SK-N-SH (cell line): ENCODE measurements around the gene HS3ST5. TPM values are rescaled to one million over a fixed set of nuclear protein-coding genes. Genes with fewer than 3 reads are reported as not detected.

ENCODE experiments used
- CTCF ChIA-PET: fragments of 300-600, 350-600 bp; formaldehyde crosslinking; extraction: SDS; loops from one replicate; lab custom pipeline; 2021; lab: Yijun Ruan, JAX
- POLR2A ChIA-PET: fragments of 350-600 bp; sonication (Branson Sonifier 250); formaldehyde crosslinking; extraction: SDS; loops from one replicate; lab custom pipeline; 2020; ENCODE audit warnings: antibody characterized with exemption, inconsistent platforms; lab: Yijun Ruan, JAX
- DNase-seq: peaks from one replicate; pipeline ENCODE4 v3.0.0; 2012
- H2AFZ ChIP-seq: fragments of 200-600 bp; sonication (generic); 2 replicates; pipeline ENCODE4 v1.8.1; 2016; ENCODE audit warnings: antibody characterized with exemption, mild to moderate bottlenecking, low read depth
- H3F3A ChIP-seq: fragments of 200-600 bp; sonication (generic); replicated peaks from 2 replicates; pipeline ENCODE3; 2016; ENCODE audit warnings: antibody characterized with exemption, mild to moderate bottlenecking; ENCODE audit not compliant: insufficient read depth
- H3K27ac ChIP-seq, 2 experiments: fragments of 200-500 bp in 1 of 2; fragments of 200-600 bp in 1 of 2; sonication (Bioruptor generic) in 1 of 2; sonication (generic), shearing (Covaris generic) in 1 of 2; 2 replicates each; pipeline versions ENCODE4 v1.5.1 to v1.6.1; 2014 to 2016; ENCODE audit warnings: low read depth in 2 of 2, inconsistent platforms in 1 of 2, low read length in 1 of 2, mild to moderate bottlenecking in 1 of 2, mixed read lengths in 1 of 2
- H3K27me3 ChIP-seq: fragments of 200-600 bp; sonication (generic), shearing (Covaris generic); 2 replicates; pipeline ENCODE4 v1.6.1; 2016; ENCODE audit warnings: mixed run types; ENCODE audit not compliant: insufficient read depth
- H3K36me3 ChIP-seq, 2 experiments: fragments of 200-500 bp in 1 of 2; fragments of 200-600 bp in 1 of 2; sonication (Bioruptor generic) in 1 of 2; sonication (generic) in 1 of 2; replicated peaks in 1 of 2; 2 replicates each; pipeline versions ENCODE3 to v1.5.1; 2014 to 2016; ENCODE audit warnings: low read length in 1 of 2, mild to moderate bottlenecking in 1 of 2; ENCODE audit not compliant: insufficient read depth in 2 of 2, control insufficient read depth in 1 of 2
- H3K4me1 ChIP-seq, 2 experiments: fragments of 200-500 bp in 1 of 2; fragments of 200-600 bp in 1 of 2; sonication (Bioruptor generic) in 1 of 2; sonication (generic), shearing (Covaris generic) in 1 of 2; 2 replicates each; pipeline versions ENCODE4 v1.5.1 to v1.6.1; 2014 to 2016; ENCODE audit warnings: low read depth in 1 of 2, low read length in 1 of 2, mixed run types in 1 of 2; ENCODE audit not compliant: insufficient read depth in 2 of 2, control insufficient read depth in 1 of 2
- H3K4me2 ChIP-seq: fragments of 200-600 bp; sonication (generic), shearing (Covaris generic); 2 replicates; pipeline ENCODE4 v1.6.1; 2017; ENCODE audit warnings: mixed run types
- H3K4me3 ChIP-seq, 2 experiments: fragments of 200-500 bp in 1 of 2; fragments of 200-600 bp in 1 of 2; sonication (Bioruptor generic) in 1 of 2; sonication (generic), shearing (Covaris generic) in 1 of 2; 2 replicates each; pipeline versions ENCODE4 v1.5.1 to v1.8.1; 2014 to 2016; ENCODE audit warnings: low read depth in 2 of 2, inconsistent platforms in 1 of 2, low read length in 1 of 2, mild to moderate bottlenecking in 1 of 2, mixed read lengths in 1 of 2, moderate library complexity in 1 of 2
- H3K79me2 ChIP-seq: fragments of 200-600 bp; sonication (generic); 2 replicates; pipeline ENCODE4 v1.8.1; 2017; ENCODE audit warnings: mild to moderate bottlenecking; ENCODE audit not compliant: insufficient read depth
- H3K9ac ChIP-seq: fragments of 200-600 bp; sonication (generic); 2 replicates; pipeline ENCODE4 v1.6.1; 2017; ENCODE audit warnings: mixed run types
- H3K9me2 ChIP-seq: fragments of 200-600 bp; sonication (generic); 2 replicates; pipeline ENCODE4 v1.6.1; 2017; ENCODE audit warnings: mixed run types
- H3K9me3 ChIP-seq: fragments of 200-600 bp; sonication (generic); 2 replicates; pipeline ENCODE4 v1.6.1; 2017; ENCODE audit warnings: mixed run types, mild to moderate bottlenecking, moderate library complexity
- H4K20me1 ChIP-seq: fragments of 200-600 bp; sonication (generic); 2 replicates; pipeline ENCODE4 v1.6.1; 2017; ENCODE audit warnings: mild to moderate bottlenecking, mixed run types; ENCODE audit not compliant: insufficient read depth
- CHD2 ChIP-seq: fragments of 150-350 bp; IDR thresholded peaks from 2 replicates; pipeline ENCODE4 v1.6.1; 2018; ENCODE audit warnings: low read length; ENCODE audit not compliant: partially characterized antibody
- ELF1 ChIP-seq: IDR thresholded peaks from 2 replicates; pipeline ENCODE4 v1.4.0; 2012
- EZH2phosphoT487 ChIP-seq: fragments of 200-600 bp; sonication (generic); IDR thresholded peaks from 2 replicates; pipeline ENCODE4 v1.6.1; 2017; ENCODE audit warnings: low read depth, mixed run types, mild to moderate bottlenecking, antibody characterized with exemption, moderate library complexity, borderline replicate concordance
- FOSL2 ChIP-seq: IDR thresholded peaks from 2 replicates; pipeline ENCODE4 v1.4.0; 2012; ENCODE audit warnings: low read depth, mild to moderate bottlenecking, moderate library complexity, borderline replicate concordance
- GABPA ChIP-seq: IDR thresholded peaks from 2 replicates; pipeline ENCODE4 v1.4.0; 2012; ENCODE audit warnings: low read depth, mild to moderate bottlenecking
- JUND ChIP-seq: IDR thresholded peaks from 2 replicates; pipeline ENCODE4 v1.4.0; 2012
- MEF2A ChIP-seq: IDR thresholded peaks from 2 replicates; pipeline ENCODE4 v1.4.0; 2012; ENCODE audit warnings: low read depth, borderline replicate concordance
- MXI1 ChIP-seq: IDR thresholded peaks from 2 replicates; pipeline ENCODE4 v1.6.1; 2012; ENCODE audit warnings: mild to moderate bottlenecking, low read depth, low read length, improper control_type of control experiment
- NFIC ChIP-seq: IDR thresholded peaks from 2 replicates; pipeline ENCODE4 v1.4.0; 2012; ENCODE audit warnings: borderline replicate concordance
- RAD21 ChIP-seq: IDR thresholded peaks from 2 replicates; pipeline ENCODE4 v1.6.1; 2012; ENCODE audit warnings: mild to moderate bottlenecking, low read length
- RCOR1 ChIP-seq: fragments of 150-350 bp; IDR thresholded peaks from 2 replicates; pipeline ENCODE4 v1.6.1; 2017; ENCODE audit warnings: antibody characterized with exemption, low read length
- SMC3 ChIP-seq: IDR thresholded peaks from 2 replicates; pipeline ENCODE4 v1.6.1; 2012; ENCODE audit warnings: low read depth, low read length, improper control_type of control experiment
- TAF1 ChIP-seq: IDR thresholded peaks from 2 replicates; pipeline ENCODE4 v1.6.1; 2012; ENCODE audit warnings: low read depth, mild to moderate bottlenecking, low read length, moderate library complexity, borderline replicate concordance
- TCF12 ChIP-seq: IDR thresholded peaks from 2 replicates; pipeline ENCODE4 v1.4.0; 2012
- YY1 ChIP-seq: IDR thresholded peaks from 2 replicates; pipeline ENCODE4 v1.4.0; 2012; ENCODE audit warnings: low read depth, mild to moderate bottlenecking
- WGBS: methylation state at CpG from one replicate; pipeline ENCODE4 v1.1.6; 2017; ENCODE audit warnings: low lambda C conversion rate; 5-methylcytosine and 5-hydroxymethylcytosine counted together
- polyA plus RNA-seq, 3 experiments: library from polyadenylated mRNA; depleted of rRNA; stranded (reverse); fragments of >200 nt; gene quantifications; 2 replicates each; pipeline ENCODE4 v1.2.3, GENCODE V29; 2012
- TF ChIP-seq, protein P1 (sequence below): IDR thresholded peaks from 2 replicates; pipeline ENCODE4 v1.6.1; 2012; ENCODE audit warnings: mild to moderate bottlenecking, low read depth, low read length, moderate library complexity
- TF ChIP-seq, protein P2 (sequence below): IDR thresholded peaks from 2 replicates; pipeline ENCODE4; 2012
- TF ChIP-seq, protein P3 (sequence below): IDR thresholded peaks from 2 replicates; pipeline ENCODE4 v1.4.0; 2012; ENCODE audit warnings: low read depth, borderline replicate concordance
- TF ChIP-seq, protein P4 (sequence below): IDR thresholded peaks from 2 replicates; pipeline ENCODE4 v1.4.0; 2012; ENCODE audit warnings: low read depth

The HS3ST5 gene
- polyA plus RNA-seq, 1 of the 3 experiments (the other 2 are of a cell fraction): 0.02 TPM

DNA sequence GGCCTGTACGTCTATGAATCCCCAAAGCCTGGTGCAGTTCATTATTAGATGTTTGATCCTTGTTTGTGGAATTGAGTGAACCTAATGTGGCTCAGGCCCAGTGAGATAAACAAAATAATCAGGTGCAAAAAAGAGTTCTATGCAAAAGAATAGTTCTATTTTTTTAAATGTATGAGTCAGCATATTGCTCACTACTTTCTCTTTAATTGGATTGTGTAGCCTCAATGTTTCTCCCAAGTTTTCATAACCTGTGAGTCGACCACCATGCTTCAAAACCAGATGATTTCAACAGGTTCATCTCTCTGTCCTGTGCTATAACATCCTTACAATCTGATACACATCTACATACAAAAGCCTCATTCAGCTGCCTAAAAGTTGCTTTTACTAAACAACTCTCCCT lies 255.3 kb downstream of the HS3ST5 start:
- Histone ChIP-seq H3K4me2 (no peak overlapping the region), H3K4me1 (no peaks in the 10 kb centered on the region), H2AFZ (no peak overlapping the region), H3K36me3 (no peaks in the 10 kb centered on the region), H3K9me3 (no peaks in the 10 kb centered on the region), H3K79me2 (no peaks in the 10 kb centered on the region), H3K4me3 (no peak overlapping the region), H3K27me3 (no peaks in the 10 kb centered on the region), H3K9ac (no peak overlapping the region), H3F3A (no peaks in the 10 kb centered on the region), H3K27ac (no peak overlapping the region), H4K20me1 (no peaks in the 10 kb centered on the region), H3K9me2 (no peaks in the 10 kb centered on the region)
- WGBS: 47% methylated on average over 2 of the region's 2 CpGs
- ChIA-PET CTCF (interaction anchor here (0.6 to 1.3 kb wide), 2 partner anchors 14 to 1314 kb away, joined by 3 read pairs; no protein-coding TSS in a partner anchor), POLR2A (no interaction called here)
- no peak for DNase-seq
- TF ChIP-seq MEF2A: no peak
- TF ChIP-seq EZH2phosphoT487: no peak
- TF ChIP-seq TAF1: no peak
- no peak for TF ChIP-seq NFIC
- no peak for TF ChIP-seq MXI1
- no peak for TF ChIP-seq CHD2
- TF ChIP-seq GABPA: no peak
- TF ChIP-seq SMC3: no peak
- TF ChIP-seq, protein P1, sequence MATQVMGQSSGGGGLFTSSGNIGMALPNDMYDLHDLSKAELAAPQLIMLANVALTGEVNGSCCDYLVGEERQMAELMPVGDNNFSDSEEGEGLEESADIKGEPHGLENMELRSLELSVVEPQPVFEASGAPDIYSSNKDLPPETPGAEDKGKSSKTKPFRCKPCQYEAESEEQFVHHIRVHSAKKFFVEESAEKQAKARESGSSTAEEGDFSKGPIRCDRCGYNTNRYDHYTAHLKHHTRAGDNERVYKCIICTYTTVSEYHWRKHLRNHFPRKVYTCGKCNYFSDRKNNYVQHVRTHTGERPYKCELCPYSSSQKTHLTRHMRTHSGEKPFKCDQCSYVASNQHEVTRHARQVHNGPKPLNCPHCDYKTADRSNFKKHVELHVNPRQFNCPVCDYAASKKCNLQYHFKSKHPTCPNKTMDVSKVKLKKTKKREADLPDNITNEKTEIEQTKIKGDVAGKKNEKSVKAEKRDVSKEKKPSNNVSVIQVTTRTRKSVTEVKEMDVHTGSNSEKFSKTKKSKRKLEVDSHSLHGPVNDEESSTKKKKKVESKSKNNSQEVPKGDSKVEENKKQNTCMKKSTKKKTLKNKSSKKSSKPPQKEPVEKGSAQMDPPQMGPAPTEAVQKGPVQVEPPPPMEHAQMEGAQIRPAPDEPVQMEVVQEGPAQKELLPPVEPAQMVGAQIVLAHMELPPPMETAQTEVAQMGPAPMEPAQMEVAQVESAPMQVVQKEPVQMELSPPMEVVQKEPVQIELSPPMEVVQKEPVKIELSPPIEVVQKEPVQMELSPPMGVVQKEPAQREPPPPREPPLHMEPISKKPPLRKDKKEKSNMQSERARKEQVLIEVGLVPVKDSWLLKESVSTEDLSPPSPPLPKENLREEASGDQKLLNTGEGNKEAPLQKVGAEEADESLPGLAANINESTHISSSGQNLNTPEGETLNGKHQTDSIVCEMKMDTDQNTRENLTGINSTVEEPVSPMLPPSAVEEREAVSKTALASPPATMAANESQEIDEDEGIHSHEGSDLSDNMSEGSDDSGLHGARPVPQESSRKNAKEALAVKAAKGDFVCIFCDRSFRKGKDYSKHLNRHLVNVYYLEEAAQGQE: no peak
- TF ChIP-seq ELF1: no peak
- no peak for TF ChIP-seq JUND
- no peak for TF ChIP-seq FOSL2
- TF ChIP-seq, protein P2, sequence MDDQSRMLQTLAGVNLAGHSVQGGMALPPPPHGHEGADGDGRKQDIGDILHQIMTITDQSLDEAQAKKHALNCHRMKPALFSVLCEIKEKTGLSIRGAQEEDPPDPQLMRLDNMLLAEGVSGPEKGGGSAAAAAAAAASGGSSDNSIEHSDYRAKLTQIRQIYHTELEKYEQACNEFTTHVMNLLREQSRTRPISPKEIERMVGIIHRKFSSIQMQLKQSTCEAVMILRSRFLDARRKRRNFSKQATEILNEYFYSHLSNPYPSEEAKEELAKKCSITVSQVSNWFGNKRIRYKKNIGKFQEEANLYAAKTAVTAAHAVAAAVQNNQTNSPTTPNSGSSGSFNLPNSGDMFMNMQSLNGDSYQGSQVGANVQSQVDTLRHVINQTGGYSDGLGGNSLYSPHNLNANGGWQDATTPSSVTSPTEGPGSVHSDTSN: no peak
- no peak for TF ChIP-seq TCF12
- TF ChIP-seq, protein P3, sequence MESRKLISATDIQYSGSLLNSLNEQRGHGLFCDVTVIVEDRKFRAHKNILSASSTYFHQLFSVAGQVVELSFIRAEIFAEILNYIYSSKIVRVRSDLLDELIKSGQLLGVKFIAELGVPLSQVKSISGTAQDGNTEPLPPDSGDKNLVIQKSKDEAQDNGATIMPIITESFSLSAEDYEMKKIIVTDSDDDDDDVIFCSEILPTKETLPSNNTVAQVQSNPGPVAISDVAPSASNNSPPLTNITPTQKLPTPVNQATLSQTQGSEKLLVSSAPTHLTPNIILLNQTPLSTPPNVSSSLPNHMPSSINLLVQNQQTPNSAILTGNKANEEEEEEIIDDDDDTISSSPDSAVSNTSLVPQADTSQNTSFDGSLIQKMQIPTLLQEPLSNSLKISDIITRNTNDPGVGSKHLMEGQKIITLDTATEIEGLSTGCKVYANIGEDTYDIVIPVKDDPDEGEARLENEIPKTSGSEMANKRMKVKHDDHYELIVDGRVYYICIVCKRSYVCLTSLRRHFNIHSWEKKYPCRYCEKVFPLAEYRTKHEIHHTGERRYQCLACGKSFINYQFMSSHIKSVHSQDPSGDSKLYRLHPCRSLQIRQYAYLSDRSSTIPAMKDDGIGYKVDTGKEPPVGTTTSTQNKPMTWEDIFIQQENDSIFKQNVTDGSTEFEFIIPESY: no peak
- TF ChIP-seq, protein P4, sequence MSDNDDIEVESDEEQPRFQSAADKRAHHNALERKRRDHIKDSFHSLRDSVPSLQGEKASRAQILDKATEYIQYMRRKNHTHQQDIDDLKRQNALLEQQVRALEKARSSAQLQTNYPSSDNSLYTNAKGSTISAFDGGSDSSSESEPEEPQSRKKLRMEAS: no peak
- no peak for TF ChIP-seq RCOR1
- TF ChIP-seq YY1: no peak
- TF ChIP-seq RAD21: no peak
